NCI-H1092 treated with DMSO at 0.1 percent for 48 hours (cell line): Measurements from ENCODE around the gene PIK3C2G.
"Not testable (repeated sequence)": the region's sequence is repeated elsewhere in the genome, so short reads cannot be mapped to it uniquely, and the experiment has no call there.

Experiments used
- DNase-seq: peaks from one replicate; lab custom pipeline; 2025; lab: John Stamatoyannopoulos, UW

The PIK3C2G gene

DNA sequence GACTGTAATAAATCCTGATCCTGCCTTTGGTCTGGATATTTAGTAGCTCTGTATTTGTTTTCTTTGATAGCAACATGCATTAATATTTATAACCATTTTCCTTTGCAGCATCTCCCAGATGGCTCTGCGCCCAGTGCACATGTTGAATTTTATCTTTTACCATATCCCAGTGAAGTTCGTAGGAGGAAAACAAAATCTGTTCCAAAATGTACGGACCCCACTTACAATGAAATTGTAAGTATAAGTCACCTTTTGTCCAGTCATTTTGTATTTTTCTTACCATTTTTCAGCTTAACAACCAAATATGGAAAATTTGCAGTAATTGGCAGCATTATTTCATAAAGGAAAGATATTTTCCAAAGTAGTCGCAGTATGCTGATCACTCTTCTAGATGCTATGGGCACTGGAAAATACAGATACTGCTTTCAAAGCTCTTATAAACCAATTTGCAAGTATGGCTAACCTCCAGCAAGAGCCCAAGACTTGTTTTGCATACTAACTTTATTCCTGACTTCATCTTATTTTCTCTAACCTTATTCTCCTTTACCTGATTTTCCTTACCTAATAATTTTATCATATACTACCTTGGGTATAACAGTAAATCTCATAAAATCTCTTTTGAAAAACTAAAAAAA lies 379.1 kb downstream of the PIK3C2G start:
- DNase-seq, result no peak

DNA sequence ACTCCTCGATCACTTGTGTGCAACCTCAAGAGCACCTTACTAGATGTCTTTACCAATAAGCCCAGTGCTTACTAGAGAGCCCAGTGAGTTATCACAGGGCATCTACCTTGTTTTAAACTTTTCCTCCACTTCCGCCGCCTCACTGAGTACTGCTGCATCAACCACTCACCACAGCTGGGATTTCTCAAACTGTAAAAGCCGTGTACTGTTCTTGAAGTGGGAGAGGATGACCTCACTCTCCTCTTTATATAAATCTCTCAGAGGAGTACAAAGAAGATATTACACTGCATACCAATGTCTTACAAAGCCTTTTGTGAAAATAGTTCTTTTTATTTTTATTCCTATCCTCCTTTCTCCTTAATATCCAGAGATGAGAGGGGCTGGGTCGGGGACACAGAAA lies 382.4 kb downstream of the PIK3C2G start:
- no peak for DNase-seq

DNA sequence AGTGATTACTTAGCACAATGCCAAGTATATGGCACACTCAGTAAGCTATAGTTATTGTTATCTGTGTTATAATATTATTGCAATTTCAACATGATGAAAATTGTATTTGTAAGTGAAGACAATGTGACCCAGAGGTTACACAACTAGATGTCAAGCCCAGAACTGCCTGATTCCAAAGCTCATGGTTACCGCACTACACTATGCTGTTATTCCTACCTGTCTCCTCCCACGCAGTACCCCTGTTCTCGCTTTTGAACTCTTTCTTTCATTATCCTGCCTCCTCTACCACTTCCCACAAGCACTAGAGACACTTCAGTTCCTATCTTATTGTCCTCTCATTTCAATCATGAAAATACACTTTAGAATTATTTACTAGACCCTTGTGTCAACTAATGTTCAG lies 383.2 kb downstream of the PIK3C2G start:
- DNase-seq, result no peak

DNA sequence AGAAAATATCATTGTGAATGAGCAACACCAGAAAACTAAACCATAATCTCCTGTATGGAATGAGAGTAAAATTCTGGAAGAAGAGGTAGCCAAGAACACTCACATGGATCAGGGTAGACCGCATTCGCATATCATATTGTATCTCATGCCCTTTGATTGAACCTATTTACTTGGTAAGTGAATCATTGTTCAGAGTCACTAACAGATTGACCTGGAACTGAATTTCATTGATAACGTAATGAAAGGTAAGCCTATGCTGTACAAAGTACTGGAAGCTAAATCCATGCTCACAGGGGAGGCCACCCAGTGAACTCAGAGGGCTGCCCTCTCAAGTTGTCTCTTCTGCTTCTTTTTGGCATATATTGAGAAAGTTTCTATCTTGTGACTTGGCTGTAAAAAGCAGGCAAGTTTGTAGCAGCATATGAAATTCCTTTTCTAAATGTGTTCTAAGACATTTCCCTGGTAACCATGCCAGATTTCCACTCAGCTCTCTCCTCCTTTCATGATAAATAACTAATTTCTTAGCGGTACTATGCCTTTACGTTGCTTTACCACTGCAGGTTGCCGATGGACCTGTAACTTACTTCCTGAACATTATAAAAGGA lies 385.1 kb downstream of the PIK3C2G start:
- no peak for DNase-seq

DNA sequence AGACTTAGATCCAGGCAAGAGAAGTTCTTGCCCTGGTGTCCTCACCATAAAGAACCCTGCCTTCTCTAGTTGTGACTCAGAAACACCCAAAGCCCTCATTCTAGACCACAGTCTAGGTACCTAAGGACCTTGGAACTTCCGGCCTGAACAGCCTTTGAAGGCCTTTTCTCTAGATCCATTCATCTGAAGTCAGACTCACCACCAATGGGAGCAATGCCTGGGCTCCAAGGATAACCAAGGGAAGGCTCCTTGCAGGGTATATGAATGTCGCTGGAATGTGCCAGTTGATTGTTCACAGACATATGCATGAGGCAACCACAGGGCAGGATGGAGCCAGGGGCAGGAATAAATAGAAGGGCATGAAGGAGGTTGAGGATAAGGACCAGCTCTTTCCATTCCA lies 390.2 kb downstream of the PIK3C2G start:
- DNase-seq, result no peak

DNA sequence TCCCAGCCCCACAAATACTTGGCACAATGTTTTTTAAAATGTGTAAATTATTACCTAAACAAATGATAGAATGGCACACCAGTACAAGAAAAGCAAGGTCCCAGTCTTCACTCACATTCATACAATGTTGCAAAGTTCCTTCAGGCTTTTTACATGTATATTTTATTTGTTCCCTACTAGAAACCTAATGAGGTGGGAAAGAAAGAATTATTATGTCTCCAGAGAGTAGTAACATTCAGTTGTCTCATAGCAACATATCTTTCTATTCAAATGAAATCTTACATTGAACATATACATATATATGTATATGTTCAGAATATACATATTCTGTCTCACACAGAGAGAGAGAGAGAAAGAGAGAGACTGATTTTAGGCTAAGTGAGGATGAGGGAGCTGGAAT lies 391.3 kb downstream of the PIK3C2G start:
- no peak for DNase-seq

DNA sequence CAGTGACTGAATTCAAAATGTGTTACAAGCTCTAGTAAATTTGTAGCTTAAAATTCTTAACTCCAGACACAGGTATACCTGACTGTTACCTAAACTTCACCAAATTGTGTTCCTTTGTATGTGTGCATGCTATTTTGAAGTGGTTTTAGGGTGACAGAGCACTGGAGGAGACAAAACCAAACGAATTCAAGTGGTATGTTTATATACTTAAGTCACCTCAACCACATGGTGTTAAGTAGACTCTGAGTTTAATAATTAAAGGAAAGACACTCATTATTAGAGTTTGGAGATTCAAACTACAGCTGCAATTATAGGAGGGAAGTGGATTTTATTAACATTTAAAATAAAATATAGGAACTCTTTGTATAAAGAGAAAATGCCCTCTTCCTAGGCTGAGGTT lies 392.1 kb downstream of the PIK3C2G start:
- no peak for DNase-seq

DNA sequence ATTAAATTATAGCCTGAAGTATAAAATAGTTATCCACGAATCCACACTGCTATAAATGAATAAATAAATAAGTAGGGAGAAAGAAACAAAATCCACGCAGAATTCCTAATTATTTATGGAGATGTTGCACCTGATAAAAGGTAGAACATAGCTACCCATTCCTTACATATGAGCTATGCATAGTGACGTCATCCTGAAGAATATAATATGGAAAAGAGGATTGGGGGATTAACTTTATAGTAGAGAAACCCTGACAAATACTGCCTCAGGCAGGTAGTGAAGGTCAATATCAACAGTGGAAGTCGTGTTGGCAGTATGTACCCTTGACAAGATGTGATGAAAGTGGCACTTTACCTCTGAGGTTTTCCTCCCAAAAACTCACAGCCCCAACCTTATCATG lies 394.0 kb downstream of the PIK3C2G start:
- no peak for DNase-seq

DNA sequence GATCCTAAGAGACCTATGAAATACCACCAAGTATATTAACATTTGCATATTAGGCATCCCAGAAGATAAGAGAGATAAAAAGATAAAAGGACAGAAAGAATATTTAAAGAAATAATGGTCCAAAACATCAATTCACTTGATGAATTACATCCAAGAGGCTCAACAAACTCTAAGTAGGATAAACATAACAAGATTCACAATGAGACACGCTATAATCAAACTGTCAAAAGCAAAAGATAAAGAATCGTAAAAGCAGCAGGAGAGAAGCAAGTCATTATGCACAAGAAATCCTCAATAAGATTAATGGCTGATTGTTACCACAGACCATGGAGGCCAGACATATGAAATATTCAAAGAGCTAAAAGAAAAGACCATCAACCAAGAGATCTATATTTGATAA lies 396.9 kb downstream of the PIK3C2G start:
- no peak for DNase-seq

DNA sequence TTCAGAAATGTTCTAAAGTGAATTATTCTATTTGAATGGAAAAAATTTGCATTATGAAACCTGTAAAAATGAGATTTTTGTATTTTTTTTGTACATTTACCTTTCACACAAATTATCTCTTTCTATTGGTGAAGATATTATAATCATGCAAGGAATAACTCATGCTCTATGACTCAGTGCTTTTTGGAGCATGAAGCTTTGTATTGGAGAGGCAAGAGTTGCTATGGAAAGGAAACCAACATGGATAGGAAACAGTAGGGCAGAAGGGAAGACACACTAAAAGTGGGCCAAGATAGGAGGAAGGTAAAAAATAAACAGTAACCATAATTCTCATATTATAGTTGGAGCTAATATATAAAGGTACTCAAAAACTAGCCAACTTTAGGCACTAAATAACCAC lies 397.5 kb downstream of the PIK3C2G start:
- no peak for DNase-seq

DNA sequence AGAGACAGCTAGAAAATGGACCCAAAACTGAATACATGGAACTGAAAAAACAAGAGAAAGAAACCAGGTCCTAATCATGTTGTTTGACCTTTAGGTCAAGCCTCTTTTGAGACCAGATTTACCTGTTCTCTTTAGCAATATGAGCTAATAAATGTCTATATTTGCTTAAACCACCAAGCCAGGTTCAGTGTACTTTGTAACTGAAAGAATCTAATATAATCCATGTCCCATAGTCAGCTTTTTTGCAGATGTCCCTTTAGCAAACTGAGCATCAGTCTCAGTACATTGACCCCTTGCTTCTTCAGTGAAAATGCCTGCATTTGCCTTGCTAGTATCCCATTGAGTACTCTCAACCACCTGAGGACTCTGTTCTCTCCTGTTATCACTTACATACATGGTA lies 414.8 kb downstream of the PIK3C2G start:
- no peak for DNase-seq

DNA sequence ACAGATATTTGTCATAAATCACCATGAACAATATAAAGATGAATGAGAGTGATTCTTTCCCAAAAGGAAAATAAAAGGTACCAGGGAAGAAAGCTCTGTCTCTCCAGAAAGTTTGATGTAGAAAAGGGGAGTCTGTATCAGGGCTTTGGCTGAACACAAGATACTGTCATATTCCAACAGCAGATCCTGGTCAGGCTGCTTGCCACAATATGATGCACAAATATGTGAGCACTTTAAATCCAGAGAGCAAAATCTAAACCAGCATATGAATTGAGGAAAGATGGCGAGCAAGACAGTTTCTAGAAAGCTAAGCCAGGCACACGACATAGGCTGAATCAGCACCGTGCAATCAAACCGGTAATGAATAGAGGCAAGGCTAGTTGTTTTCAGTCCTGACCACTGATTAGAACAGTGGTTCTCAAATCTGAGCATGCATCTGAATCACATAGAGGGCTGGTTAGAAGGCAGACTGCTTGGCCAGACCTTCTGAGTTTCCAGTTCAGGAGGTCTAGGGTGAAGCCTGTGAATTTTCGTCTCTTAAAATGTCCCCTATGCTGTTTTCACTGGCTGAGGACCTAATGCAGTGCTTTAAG lies 415.8 kb downstream of the PIK3C2G start:
- DNase-seq, result no peak

DNA sequence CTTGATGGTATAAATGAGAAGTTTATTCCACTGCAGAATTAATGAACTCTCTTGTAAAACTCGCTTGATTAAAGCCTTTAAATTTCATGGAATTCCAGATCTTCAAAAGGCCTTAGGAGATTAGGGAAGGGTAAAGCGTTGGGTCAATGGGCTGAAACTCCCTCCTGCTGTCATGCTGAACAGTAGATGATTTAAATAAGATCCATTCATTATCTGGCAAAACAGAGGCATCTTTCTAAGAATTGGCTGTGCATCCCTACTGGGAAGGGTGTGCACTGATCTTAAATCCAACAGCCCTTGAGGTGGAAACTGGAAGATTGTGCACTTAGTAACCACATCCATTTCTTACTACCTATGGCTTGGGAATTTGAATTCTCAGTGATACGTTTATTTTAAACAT lies 420.5 kb downstream of the PIK3C2G start:
- DNase-seq, result no peak

DNA sequence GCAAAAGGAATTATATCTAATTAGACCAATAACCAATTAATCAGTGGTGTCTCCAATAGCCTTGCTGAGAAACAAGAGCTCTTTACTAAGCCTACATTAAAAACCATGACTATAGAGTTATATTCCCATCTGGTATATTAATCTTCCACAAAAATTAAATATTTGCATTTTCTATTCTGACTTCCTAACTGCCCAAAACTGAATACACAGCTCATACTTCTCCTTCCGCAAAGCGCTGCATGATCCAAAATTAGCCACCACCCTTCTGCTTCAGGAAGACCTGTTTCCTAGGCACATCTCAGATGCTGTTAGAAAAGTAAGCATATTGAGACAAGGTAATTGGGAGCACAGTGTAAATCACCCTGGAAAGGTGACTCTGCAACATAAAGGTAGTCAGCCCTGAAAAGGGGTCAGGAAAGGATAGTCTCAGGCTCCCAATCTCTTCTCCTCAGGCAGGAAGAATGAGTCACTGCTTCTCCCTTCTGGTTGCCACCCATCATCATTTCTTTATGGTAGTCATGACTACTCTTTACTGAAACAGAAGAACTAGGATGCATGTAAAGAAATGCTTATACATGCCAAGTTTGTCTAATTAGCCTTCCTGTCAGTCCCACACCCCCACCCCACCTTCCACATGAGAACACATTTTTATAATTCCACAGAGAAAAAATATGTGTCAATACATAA lies 422.2 kb downstream of the PIK3C2G start:
- no peak for DNase-seq

DNA sequence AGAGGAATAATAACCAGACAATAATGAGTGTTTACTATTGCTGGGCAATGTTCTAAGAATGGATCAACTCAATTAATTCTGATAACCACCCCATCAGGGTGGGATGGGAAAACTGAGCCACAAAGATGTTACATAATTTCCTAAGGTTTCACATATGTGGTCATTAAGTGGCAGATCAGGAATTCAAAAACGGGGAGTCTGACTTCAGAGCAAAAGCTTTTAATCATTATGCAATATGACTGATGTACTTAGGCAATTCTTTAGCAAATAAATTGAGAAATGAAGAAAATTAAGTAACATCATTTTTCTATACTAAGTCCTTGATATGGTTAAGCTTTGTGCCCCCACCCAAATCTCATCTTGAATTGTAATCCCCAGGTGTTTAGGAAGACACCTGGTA lies 423.1 kb downstream of the PIK3C2G start:
- no peak for DNase-seq

DNA sequence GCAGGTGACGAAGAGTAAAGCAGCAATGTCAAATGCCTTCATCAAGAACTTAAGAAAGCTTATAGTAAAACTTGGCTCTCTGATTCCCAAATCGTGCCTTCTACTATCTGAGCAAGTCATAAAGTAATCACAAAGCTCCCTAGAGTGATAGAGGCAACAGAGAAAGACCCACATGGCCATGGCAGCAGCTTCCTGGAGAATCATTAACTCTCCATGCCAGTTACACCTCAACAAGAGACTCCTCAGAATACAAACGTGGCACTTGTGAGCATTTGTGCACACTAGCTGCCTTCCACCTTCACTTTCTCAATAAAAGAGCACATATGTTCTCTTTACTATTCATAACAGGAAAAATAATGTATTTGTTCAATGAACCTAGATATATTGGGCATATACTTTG lies 428.5 kb downstream of the PIK3C2G start:
- DNase-seq, result no peak

DNA sequence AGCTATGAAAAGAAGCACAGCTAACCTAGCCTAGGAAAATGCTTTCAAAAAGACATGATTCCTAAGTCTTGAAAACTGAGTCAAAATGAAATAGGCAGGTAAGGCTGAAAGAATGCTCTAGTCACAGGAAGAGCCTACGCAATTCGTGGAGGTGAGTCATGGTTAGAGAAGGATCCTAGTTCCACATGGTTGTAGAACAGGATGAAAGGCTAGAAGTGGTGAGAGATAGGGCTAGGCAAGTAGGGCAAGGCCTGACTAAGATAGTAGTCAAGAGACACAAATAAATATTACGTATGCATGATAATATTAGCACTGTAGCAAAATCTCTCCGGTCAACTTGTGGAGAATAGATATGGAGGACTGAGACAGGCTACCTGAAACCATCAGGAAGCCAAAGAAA lies 429.3 kb downstream of the PIK3C2G start:
- no peak for DNase-seq

DNA sequence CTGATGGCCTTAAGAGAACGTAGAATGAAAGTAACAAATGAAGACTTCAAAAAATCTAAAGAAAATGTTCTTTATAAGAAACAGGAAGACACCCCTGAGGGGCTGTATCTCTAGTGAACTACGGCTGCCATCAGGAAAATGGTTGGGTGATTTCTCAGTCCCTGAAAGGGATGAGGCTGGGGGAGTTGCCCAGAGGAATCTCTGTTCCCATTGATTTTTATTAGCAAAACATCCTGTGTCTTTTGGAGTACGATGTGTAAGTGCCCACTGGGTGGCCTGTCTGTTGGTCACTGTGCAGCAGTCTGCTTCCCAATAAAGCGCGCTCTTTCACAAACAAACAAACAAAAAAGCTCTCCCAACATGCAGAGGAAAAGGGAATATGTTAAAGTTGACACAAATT lies 432.7 kb downstream of the PIK3C2G start:
- DNase-seq, result not testable (repeated sequence)

DNA sequence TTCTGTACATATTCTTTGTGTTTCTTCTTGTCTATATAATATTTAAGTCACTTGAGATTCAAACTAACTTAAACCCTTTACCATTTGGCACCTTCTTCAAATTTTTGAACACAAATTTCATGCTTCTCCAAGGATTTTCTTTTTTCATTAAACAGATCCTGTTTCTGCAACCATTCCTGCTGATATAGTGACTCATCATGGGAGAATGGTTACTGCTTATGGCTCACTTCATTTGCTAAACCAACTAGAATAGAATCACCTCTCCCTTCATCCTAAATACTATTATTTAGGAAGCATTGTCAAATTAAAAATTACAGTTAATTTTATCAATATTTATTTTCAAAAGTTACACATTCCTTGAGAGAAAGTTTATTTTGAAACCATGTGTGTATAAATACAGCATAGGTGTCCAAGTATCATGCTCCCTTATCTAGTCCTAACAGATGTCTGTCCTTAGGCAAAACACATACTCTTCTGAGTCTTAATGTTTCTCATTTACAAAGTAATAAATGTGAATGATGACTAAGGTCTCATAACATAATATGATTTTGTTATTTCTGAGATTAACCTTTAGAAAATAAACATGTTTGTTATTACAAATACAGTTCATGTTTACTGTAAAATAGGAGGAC lies 435.8 kb downstream of the PIK3C2G start:
- no peak for DNase-seq
